Measurements from ENCODE around the gene CTAG2.

Gene CTAG2

GRCh38 chrX:154660541-154660940, 7.2 kb upstream of the CTAG2 start:
- Histone ChIP-seq H3K27me3 (ENCODE audit: control insufficient read depth, insufficient read depth, low read length, poor library complexity, severe bottlenecking) (no peaks in the 10 kb centered on the region), H3K36me3 (ENCODE audit: control insufficient read depth, insufficient read depth, low read length) (no peaks in the 10 kb centered on the region), H3K4me1 (ENCODE audit: control insufficient read depth, insufficient read depth, low read length) (no peaks in the 10 kb centered on the region), H3K27ac (ENCODE audit: insufficient read depth, low read depth, low read length, poor library complexity, severe bottlenecking) (no peak overlapping the region), H3K4me3 (ENCODE audit: insufficient read depth, low read depth, low read length) (no peak overlapping the region), H3K9me3 (ENCODE audit: control insufficient read depth, low read length) (no peaks in the 10 kb centered on the region)
- 90 to 92% methylated on average over 4 to 6 of the region's 6 CpGs for WGBS, 2 experiments

GRCh38 chrX:154658957-154659356, 5.6 kb upstream of the CTAG2 start:
- 93 to 96% methylated on average over 11 of the region's 11 CpGs for WGBS, 2 experiments
- no peak overlapping the region for H3K27ac ChIP-seq (ENCODE audit: insufficient read depth, low read depth, low read length, poor library complexity, severe bottlenecking)
- H3K4me1 ChIP-seq (ENCODE audit: control insufficient read depth, insufficient read depth, low read length) = no peaks in the 10 kb centered on the region
- H3K36me3 ChIP-seq (ENCODE audit: control insufficient read depth, insufficient read depth, low read length) = no peaks in the 10 kb centered on the region
- H3K9me3 ChIP-seq (ENCODE audit: control insufficient read depth, low read length) = no peaks in the 10 kb centered on the region
- no peaks in the 10 kb centered on the region for H3K27me3 ChIP-seq (ENCODE audit: control insufficient read depth, insufficient read depth, low read length, poor library complexity, severe bottlenecking)
- no peak overlapping the region for H3K4me3 ChIP-seq (ENCODE audit: insufficient read depth, low read depth, low read length)

GRCh38 chrX:154658187-154658586, 4.8 kb upstream of the CTAG2 start:
- Histone ChIP-seq H3K4me1 (ENCODE audit: control insufficient read depth, insufficient read depth, low read length) (no peaks in the 10 kb centered on the region), H3K9me3 (ENCODE audit: control insufficient read depth, low read length) (no peaks in the 10 kb centered on the region), H3K4me3 (ENCODE audit: insufficient read depth, low read depth, low read length) (no peak overlapping the region), H3K27me3 (ENCODE audit: control insufficient read depth, insufficient read depth, low read length, poor library complexity, severe bottlenecking) (no peaks in the 10 kb centered on the region), H3K27ac (ENCODE audit: insufficient read depth, low read depth, low read length, poor library complexity, severe bottlenecking) (no peak overlapping the region), H3K36me3 (ENCODE audit: control insufficient read depth, insufficient read depth, low read length) (no peaks in the 10 kb centered on the region)
- 92 to 96% methylated on average over 12 of the region's 12 CpGs for WGBS, 2 experiments

GRCh38 chrX:154657226-154657805, 3.9 kb upstream of the CTAG2 start:
- Histone ChIP-seq H3K27me3 (ENCODE audit: control insufficient read depth, insufficient read depth, low read length, poor library complexity, severe bottlenecking) (no peaks in the 10 kb centered on the region), H3K27ac (ENCODE audit: insufficient read depth, low read depth, low read length, poor library complexity, severe bottlenecking) (no peak overlapping the region), H3K4me1 (ENCODE audit: control insufficient read depth, insufficient read depth, low read length) (no peaks in the 10 kb centered on the region), H3K9me3 (ENCODE audit: control insufficient read depth, low read length) (no peaks in the 10 kb centered on the region), H3K4me3 (ENCODE audit: insufficient read depth, low read depth, low read length) (no peak overlapping the region), H3K36me3 (ENCODE audit: control insufficient read depth, insufficient read depth, low read length) (no peaks in the 10 kb centered on the region)
- WGBS, 2 experiments = 92 to 97% methylated on average over 15 of the region's 15 CpGs

- Histone ChIP-seq H3K27me3 (ENCODE audit: control insufficient read depth, insufficient read depth, low read length, poor library complexity, severe bottlenecking) (no peaks in the 10 kb centered on the region), H3K36me3 (ENCODE audit: control insufficient read depth, insufficient read depth, low read length) (no peaks in the 10 kb centered on the region), H3K9me3 (ENCODE audit: control insufficient read depth, low read length) (no peaks in the 10 kb centered on the region), H3K4me3 (ENCODE audit: insufficient read depth, low read depth, low read length) (no peak overlapping the region), H3K4me1 (ENCODE audit: control insufficient read depth, insufficient read depth, low read length) (no peaks in the 10 kb centered on the region), H3K27ac (ENCODE audit: insufficient read depth, low read depth, low read length, poor library complexity, severe bottlenecking) (no peak overlapping the region)
- 89 to 91% methylated on average over 11 of the region's 11 CpGs for whole genome bisulfite sequencing, 2 experiments
These were observed 2.4 kb upstream of the CTAG2 start for GRCh38 chrX:154655786-154656185.

GRCh38 chrX:154655346-154655745, 2.0 kb upstream of the CTAG2 start:
- WGBS, 2 experiments = 89% methylated on average over 6 of the region's 6 CpGs
- Histone ChIP-seq H3K27me3 (ENCODE audit: control insufficient read depth, insufficient read depth, low read length, poor library complexity, severe bottlenecking) (no peaks in the 10 kb centered on the region), H3K4me1 (ENCODE audit: control insufficient read depth, insufficient read depth, low read length) (no peaks in the 10 kb centered on the region), H3K9me3 (ENCODE audit: control insufficient read depth, low read length) (no peaks in the 10 kb centered on the region), H3K27ac (ENCODE audit: insufficient read depth, low read depth, low read length, poor library complexity, severe bottlenecking) (no peak overlapping the region), H3K36me3 (ENCODE audit: control insufficient read depth, insufficient read depth, low read length) (no peaks in the 10 kb centered on the region), H3K4me3 (ENCODE audit: insufficient read depth, low read depth, low read length) (no peak overlapping the region)

- no peaks in the 10 kb centered on the region for H3K9me3 ChIP-seq (ENCODE audit: control insufficient read depth, low read length)
- H3K27ac ChIP-seq (ENCODE audit: insufficient read depth, low read depth, low read length, poor library complexity, severe bottlenecking) = no peak overlapping the region
- H3K4me3 ChIP-seq (ENCODE audit: insufficient read depth, low read depth, low read length) = no peak overlapping the region
- 93 to 95% methylated on average over 12 to 13 of the region's 15 CpGs for whole genome bisulfite sequencing, 2 experiments
- H3K4me1 ChIP-seq (ENCODE audit: control insufficient read depth, insufficient read depth, low read length) = no peaks in the 10 kb centered on the region
- H3K36me3 ChIP-seq (ENCODE audit: control insufficient read depth, insufficient read depth, low read length) = no peaks in the 10 kb centered on the region
- no peaks in the 10 kb centered on the region for H3K27me3 ChIP-seq (ENCODE audit: control insufficient read depth, insufficient read depth, low read length, poor library complexity, severe bottlenecking)
These were observed 1.5 kb upstream of the CTAG2 start for GRCh38 chrX:154654925-154655324.

- Histone ChIP-seq H3K9me3 (ENCODE audit: control insufficient read depth, low read length) (no peaks in the 10 kb centered on the region), H3K27me3 (ENCODE audit: control insufficient read depth, insufficient read depth, low read length, poor library complexity, severe bottlenecking) (no peaks in the 10 kb centered on the region), H3K4me3 (ENCODE audit: insufficient read depth, low read depth, low read length) (no peak overlapping the region), H3K27ac (ENCODE audit: insufficient read depth, low read depth, low read length, poor library complexity, severe bottlenecking) (no peak overlapping the region), H3K4me1 (ENCODE audit: control insufficient read depth, insufficient read depth, low read length) (no peaks in the 10 kb centered on the region), H3K36me3 (ENCODE audit: control insufficient read depth, insufficient read depth, low read length) (no peaks in the 10 kb centered on the region)
- WGBS, 2 experiments = 96% methylated on average over 10 of the region's 10 CpGs
These were observed 993 bp upstream of the CTAG2 start for GRCh38 chrX:154654372-154654771.

GRCh38 chrX:154653048-154653401, 354 bp downstream of the CTAG2 start:
- Histone ChIP-seq H3K36me3 (ENCODE audit: control insufficient read depth, insufficient read depth, low read length) (no peaks in the 10 kb centered on the region), H3K9me3 (ENCODE audit: control insufficient read depth, low read length) (no peaks in the 10 kb centered on the region), H3K27ac (ENCODE audit: insufficient read depth, low read depth, low read length, poor library complexity, severe bottlenecking) (no peak overlapping the region), H3K4me1 (ENCODE audit: control insufficient read depth, insufficient read depth, low read length) (no peaks in the 10 kb centered on the region), H3K27me3 (ENCODE audit: control insufficient read depth, insufficient read depth, low read length, poor library complexity, severe bottlenecking) (no peaks in the 10 kb centered on the region), H3K4me3 (ENCODE audit: insufficient read depth, low read depth, low read length) (no peak overlapping the region)
- 93 to 98% methylated on average over 10 to 17 of the region's 23 CpGs for WGBS, 2 experiments

GRCh38 chrX:154652311-154653047, 900 bp downstream of the CTAG2 start:
- H3K9me3 ChIP-seq (ENCODE audit: control insufficient read depth, low read length) = no peaks in the 10 kb centered on the region
- WGBS, 2 experiments = 92% methylated on average over 30 of the region's 30 CpGs
- H3K27ac ChIP-seq (ENCODE audit: insufficient read depth, low read depth, low read length, poor library complexity, severe bottlenecking) = no peak overlapping the region
- no peaks in the 10 kb centered on the region for H3K36me3 ChIP-seq (ENCODE audit: control insufficient read depth, insufficient read depth, low read length)
- H3K27me3 ChIP-seq (ENCODE audit: control insufficient read depth, insufficient read depth, low read length, poor library complexity, severe bottlenecking) = no peaks in the 10 kb centered on the region
- no peak overlapping the region for H3K4me3 ChIP-seq (ENCODE audit: insufficient read depth, low read depth, low read length)
- no peaks in the 10 kb centered on the region for H3K4me1 ChIP-seq (ENCODE audit: control insufficient read depth, insufficient read depth, low read length)
